ENCODE data around the gene SYCP3.
A peak's percentile ranks its signal among the peaks of the same experiment; 100 is the strongest.
"Not testable (repeated sequence)": the region's sequence is repeated elsewhere in the genome, so short reads cannot be mapped to it uniquely, and the experiment has no call there.

SYCP3 gene

DNA sequence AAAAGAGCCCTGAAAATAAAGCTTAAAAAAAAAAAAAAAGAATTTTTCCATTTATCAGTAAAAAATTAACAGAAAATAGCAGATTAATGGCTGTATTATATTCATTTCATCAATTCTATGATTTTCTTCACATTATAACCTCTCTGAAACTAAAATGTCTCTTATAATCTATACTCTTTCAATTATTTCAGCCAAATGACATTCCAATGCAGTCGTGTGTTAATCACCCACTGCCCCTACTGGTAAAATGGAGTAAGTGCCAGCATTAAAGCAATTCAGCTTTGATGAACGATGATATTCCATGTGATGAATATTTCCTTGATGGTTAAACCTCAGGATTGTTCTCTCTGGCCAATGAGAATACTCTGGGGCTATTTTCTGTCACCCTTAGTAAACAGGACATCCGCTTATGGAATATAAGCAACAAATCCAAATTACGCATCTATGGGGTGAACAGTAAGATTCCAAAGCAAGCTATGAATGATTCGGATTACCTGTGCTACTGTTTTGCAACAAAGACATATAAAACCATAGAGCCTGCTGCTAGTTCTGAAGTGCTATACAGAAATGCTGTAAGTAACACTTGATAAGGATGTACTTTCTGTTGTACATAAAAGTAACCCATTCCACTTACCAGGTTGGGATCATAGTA, 20.3 kb upstream of the SYCP3 start:
- peak; percentile 43 for DNase-seq

- no peak for DNase-seq
Measured at GRCh38 chr12:101750152-101750551, 10.9 kb upstream of the SYCP3 start.

DNA sequence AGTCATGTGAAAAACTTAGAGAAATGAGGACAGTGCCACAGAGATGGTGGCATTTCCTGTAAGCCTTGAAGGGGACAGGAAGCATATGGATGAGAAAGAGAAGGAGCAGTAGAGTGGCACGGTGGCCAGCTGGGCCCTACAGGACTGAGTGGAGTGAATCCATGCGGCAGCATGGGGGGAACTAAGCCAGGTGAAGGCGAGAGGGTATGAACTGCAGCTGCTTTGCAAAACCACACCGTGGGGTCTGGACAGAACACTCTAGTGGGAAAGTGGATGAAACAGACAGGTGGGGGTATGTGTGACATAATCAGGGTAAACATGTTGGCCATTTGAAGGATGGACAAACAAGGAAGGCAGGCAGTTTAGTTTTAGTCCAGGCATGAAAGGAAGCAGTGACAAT, 10.4 kb upstream of the SYCP3 start:
- no peak for DNase-seq

GRCh38 chr12:101748907-101749306, 9.6 kb upstream of the SYCP3 start:
- DNase-seq: no peak

GRCh38 chr12:101747697-101748096, 8.4 kb upstream of the SYCP3 start:
- DNase-seq: no peak

DNA sequence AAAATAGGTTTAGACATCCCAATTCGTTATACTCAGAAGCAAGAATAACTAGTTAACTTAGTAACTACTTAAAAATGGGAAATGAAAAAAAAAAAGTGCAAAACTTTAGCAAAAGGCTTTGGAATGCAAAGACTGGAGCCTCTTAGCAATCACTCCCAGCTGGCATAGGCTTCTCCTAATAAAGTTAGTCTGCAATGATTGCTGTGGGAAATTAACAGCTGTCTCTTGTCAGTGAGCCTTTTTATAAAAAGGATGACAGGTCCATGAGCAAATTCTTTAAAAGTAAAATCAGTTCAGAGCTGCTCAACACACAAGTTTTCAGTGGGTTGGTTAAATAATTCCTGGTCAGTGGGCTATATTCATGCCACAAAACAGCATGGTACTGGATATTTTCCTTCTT, 7.4 kb upstream of the SYCP3 start:
- no peak for DNase-seq

- DNase-seq: no peak
Measured at GRCh38 chr12:101746196-101746595, 6.9 kb upstream of the SYCP3 start.

DNA sequence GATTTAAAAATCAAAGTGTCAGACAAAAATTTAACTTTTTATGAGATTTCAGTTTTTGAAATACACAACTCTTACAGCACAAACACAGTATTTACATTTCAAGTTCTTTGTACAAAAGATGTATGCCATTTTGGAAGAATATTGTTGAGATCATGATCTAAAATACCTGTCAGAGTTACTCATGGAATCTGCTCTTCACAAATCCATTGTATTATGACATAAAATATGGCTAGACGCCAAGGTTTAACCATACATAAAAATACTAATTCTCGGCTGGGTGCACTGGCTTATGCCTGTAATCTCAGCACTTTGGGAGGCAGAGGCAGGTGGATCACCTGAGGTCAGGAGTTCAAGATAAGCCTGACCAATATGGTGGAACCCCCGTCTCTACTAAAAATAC, 6.2 kb upstream of the SYCP3 start:
- no peak for DNase-seq

- DNase-seq: no peak
Measured at GRCh38 chr12:101743724-101744472, 4.6 kb upstream of the SYCP3 start.

GRCh38 chr12:101743242-101743641, 4.0 kb upstream of the SYCP3 start:
- no peak for DNase-seq

DNA sequence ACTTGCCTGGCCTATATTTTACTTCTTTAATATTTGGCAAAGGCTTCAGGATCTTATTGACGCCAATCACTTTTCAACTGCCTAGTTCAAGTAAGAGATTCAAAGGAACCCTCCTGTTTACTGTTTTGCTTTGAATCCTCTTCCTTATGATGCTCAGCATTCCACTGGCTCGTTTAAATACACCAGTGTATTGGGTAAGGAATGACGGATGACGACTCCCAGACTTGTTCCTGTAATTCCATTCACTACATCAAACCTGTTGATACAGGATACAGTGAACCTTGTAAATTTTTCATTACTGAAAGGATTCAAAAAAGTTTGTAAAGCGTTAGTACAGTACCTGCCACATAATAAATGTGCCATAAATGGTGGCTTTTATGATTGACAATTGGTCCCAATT, 1.7 kb upstream of the SYCP3 start:
- DNase-seq: no peak

- DNase-seq: no peak
Measured at GRCh38 chr12:101740566-101740965, 1.3 kb upstream of the SYCP3 start.

GRCh38 chr12:101737476-101737875, 1.8 kb downstream of the SYCP3 start:
- no peak for DNase-seq

GRCh38 chr12:101734482-101734881, 4.8 kb downstream of the SYCP3 start:
- DNase-seq: not testable (repeated sequence)

DNA sequence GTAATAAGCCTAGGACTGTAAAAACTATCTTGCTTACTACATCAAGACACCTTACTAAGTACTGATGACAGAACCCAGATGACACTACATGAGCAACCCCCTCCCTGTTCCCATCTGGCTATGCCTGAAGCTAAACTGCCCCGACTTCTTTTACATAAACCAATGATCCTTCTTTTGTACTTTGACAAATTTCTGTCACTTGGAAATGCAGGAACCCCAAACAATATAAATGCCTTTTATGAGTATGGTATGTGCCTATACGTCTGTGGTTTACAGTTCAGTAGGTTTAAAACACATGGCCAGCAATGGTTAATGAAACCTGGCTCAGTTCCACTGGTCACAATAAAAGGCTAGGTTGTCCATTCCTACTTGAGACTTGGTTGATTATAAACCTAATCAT, 6.1 kb downstream of the SYCP3 start:
- no peak for DNase-seq

- DNase-seq: no peak
Measured at GRCh38 chr12:101732318-101732717, 6.9 kb downstream of the SYCP3 start.

DNA sequence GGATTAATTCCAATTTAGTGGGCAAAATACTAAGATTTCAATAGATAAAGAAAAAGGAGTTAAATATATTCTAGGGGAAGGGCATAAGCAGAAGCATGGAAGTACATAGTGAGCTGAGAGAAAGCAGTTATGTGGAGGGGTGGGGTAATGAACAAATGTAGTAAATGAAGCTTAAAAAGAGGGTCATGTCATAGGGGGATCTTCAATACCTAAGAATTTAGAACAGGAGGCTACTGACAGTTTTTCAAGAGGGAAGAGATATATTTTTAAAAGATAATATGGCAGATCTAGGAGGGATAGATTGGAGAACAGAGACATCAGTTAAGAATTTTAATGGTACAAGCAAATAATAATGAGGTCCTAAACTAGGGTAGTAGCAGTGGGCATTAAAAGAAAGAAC, 9.4 kb downstream of the SYCP3 start:
- no peak for DNase-seq

DNA sequence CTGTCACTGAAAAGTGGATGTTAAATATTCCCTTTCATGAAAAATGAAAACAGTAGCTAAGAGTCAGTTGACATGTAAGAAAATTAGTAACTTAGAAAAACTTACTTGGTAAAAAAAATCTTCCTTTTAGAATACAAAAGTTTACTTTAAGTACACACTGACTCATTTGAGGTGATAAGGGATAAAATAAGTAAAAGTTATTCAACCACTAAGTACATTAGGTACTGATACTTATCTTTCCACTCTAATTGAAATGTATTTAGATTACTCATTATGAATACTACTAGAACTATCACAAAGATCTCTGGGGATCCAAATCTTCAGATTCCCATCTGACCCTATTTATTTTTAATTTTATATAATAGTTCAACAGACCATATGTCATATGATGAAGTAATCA, 12.2 kb downstream of the SYCP3 start:
- no peak for DNase-seq

GRCh38 chr12:101722392-101722791, 16.9 kb downstream of the SYCP3 start:
- DNase-seq: no peak

- no peak for DNase-seq
Measured at GRCh38 chr12:101720118-101720517, 19.1 kb downstream of the SYCP3 start.

- no peak for DNase-seq
Measured at GRCh38 chr12:101719566-101719965, 19.7 kb downstream of the SYCP3 start.

DNA sequence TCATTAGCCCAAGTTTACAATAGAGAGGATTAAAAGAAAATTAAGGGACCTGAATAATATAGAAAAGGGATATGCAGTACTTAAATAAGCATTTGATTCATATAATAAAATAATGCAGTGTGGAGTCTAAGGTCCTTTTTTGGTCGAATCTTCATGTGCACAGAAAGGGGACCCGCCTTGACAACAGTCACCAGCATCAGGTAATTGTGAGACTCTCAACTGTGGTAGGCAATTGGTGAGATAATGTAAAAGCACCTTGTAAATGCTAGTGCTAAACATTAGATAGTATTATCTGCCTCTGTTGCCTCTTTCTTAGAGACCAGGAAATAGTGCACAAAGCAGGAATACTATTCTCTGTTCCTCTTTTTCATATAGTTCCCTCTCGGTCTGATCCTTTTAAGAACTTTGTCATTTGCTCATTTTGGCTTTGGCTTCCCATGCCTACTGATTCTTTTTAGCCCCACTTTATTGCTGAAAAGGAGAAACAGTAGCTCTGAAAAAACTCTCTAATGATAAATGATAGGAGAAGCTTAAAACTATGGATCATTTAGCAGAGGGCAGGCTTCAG, 24.3 kb downstream of the SYCP3 start:
- DNase-seq: no peak

DNA sequence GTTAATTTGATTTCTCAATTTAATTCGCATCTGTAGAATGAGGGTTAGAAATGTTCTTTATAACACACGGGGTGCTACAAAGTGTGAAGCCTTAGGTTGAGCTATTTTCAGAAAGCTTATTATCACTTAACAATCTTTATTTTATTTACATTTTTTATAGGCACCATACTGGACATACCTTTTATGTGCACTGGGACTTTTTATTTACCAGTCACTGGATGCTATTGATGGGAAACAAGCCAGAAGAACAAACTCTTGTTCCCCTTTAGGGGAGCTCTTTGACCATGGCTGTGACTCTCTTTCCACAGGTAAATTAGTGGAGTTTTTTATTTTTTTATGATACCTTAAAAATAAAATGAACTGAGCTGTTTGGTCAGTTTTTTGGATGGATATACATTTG, 25.3 kb downstream of the SYCP3 start:
- no peak for DNase-seq

DNA sequence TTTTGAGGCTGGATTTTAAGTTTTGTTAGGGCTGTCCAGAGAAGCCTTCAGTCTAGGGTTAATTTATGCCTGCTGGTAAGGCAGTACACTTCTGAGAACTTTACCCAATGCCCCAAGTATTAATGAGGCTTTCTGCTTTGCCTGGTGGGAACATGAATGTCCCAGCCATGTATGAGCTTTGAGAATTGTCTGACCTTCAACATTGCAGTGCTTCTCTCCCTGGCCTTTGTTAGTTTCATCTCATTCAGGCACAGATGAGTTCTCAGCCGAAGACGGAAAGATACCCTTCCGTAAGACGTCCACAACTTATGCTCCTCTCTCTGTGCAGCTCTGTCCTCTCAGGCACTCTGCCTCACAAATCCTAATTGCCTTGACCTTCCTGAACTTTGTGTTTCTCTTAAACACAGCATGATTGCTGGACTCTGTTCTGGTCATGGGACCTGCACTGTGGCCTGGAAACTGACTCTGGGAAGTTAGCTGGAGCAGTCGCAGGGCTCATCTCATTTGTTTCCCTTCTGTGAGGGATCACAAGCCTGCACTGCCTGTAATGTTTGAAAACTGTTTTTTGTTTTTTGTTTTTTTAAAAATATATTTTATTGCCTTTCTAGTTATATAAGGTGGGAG, 26.1 kb downstream of the SYCP3 start:
- DNase-seq: no peak

Measured in NCI-H345 (cell line).